Left lobe of liver (tissue), 2 donors: Measurements from ENCODE around the gene ATP6V0A1. TPM values are rescaled to one million over a fixed set of nuclear protein-coding genes. Genes with fewer than 3 reads are reported as not detected.
"Not testable (repeated sequence)": the region's sequence is repeated elsewhere in the genome, so short reads cannot be mapped to it uniquely, and the experiment has no call there.

ENCODE experiments used
- ATAC-seq: fragments of 200-7000 bp; cut with Tn5 transposase; one replicate; pipeline ENCODE4 v1.9.1; 2020; ENCODE audit warnings: mild to moderate bottlenecking, moderate library complexity
- DNase-seq: peaks from one replicate; pipeline ENCODE4 v3.0.0-alpha.2; 2020; ENCODE audit warnings: low spot score
- total RNA-seq: library from RNA; stranded (reverse); gene quantifications from one replicate; pipeline ENCODE4 v1.2.1, GENCODE V29; 2021
- donor health status: DM: no; HTN: no; CAD: no; lungs with moderate emphysema.
- donor health status: DM: no; HTN: yes; CAD: no.

Gene ATP6V0A1
- total RNA-seq, 1 donor from 2014 or later = 42.8 TPM

DNA sequence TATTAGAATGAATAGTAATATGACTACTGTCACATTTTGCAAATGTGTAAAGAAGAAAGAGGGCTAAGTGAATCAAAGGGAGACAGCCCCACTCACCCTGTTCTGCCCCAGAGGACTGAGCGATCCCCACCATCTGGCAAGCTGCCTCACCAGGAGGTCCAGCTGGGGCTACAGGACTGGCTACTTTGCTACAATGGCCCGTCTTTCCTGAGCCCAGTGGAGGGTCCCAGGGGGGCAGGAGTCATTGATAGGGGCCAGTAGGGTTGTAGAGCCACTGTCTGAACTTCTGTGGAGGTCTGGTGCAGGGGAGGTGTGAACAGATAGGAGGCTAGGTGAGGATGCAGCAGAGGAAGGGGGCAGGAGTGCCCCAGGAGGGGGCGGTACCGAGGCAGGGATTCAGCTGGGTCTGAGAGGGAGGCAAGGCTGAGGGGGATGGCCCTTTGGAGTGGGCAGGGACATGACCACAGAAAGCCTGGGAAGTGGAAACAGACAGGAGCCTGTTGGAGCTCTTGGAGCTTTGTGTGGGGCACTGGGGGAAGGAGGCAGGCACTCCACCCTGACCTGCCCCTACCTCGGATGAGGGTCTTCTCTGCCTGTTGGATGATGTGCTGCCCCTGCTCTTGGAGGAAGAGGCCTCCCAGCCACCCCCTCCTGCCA is 97.4 kb downstream of the ATP6V0A1 start:
- not testable (repeated sequence) for ATAC-seq, DNase-seq

GRCh38 chr17:42559075-42559474 is 100.4 kb downstream of the ATP6V0A1 start:
- DNase-seq = no peak
- no peak for ATAC-seq

- ATAC-seq (no peak), DNase-seq (no peak)
Observed at GRCh38 chr17:42560246-42560645, 101.6 kb downstream of the ATP6V0A1 start.

DNA sequence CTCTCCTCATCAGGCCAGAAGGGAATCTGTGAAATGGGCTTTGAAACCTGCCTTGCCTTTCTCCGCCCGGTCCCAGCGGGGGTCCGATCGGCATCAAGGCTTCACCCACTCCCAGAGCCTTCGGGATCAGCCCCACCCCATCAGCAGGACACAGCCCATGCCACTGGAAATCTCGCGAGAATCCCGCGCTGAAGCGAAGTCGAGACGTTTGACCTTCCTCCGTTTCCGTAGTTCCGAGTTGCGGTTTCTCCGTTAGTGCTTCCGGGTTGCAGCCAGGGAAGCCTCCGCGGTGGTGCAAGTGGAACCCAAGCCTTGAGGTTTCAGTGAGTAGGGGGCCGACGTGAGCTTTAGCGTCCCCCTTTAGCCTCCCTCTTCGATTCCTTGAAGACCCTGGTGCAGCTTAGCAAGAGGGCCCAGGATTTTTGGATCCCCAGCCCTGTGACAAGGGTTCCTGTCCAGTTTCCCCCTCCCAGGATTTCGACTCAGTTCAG is 103.3 kb downstream of the ATP6V0A1 start, which contains the start of gene COASY:
Gene COASY (plus strand): TSS at position 252 of the 491 bp plus-strand sequence. CDS start 475 bp downstream, outside the sequence.
- peak; percentile 96 for DNase-seq
- ATAC-seq = peak; percentile 67

DNA sequence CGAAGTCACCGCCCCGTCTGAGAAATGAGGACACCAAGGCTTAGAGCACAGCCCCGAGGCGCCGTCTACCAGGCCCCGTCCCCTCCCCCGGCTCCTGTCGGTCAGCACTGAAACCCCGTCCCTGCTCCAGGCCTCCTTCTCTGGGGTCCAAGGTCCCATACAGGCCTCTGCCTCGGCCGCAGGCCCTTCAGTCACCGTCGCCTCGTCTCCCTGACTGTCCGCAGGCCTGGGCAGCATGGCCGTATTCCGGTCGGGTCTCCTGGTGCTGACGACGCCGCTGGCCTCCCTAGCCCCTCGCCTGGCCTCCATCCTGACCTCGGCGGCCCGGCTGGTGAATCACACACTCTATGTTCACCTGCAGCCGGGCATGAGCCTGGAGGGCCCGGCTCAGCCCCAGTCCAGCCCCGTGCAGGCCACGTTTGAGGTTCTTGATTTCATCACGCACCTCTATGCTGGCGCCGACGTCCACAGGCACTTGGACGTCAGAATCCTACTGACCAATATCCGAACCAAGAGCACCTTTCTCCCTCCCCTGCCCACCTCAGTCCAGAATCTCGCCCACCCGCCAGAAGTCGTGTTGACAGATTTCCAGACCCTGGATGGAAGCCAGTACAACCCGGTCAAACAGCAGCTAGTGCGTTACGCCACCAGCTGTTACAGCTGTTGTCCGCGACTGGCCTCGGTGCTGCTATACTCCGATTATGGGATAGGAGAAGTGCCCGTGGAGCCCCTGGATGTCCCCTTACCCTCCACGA is 103.9 kb downstream of the ATP6V0A1 start:
- peak; percentile 6 for ATAC-seq
- no peak for DNase-seq

DNA sequence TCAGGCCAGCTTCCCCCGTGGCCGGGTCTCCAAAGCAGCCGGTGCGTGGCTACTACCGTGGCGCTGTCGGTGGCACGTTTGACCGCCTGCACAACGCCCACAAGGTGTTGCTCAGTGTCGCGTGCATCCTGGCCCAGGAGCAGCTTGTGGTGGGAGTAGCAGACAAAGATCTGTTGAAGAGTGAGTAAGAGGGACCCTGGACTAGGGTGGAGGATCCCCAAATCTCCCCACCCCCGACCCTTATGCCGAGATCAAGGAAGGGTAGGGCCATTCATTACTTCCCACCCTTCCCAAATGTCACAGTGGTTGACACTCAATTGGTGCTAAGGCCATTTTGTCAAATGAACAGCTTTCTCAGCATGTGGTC is 104.4 kb downstream of the ATP6V0A1 start:
- ATAC-seq (no peak), DNase-seq (no peak)

GRCh38 chr17:42563543-42563942 is 104.9 kb downstream of the ATP6V0A1 start:
- DNase-seq (no peak), ATAC-seq (no peak)

GRCh38 chr17:42563950-42564349 is 105.3 kb downstream of the ATP6V0A1 start:
- no peak for ATAC-seq

DNA sequence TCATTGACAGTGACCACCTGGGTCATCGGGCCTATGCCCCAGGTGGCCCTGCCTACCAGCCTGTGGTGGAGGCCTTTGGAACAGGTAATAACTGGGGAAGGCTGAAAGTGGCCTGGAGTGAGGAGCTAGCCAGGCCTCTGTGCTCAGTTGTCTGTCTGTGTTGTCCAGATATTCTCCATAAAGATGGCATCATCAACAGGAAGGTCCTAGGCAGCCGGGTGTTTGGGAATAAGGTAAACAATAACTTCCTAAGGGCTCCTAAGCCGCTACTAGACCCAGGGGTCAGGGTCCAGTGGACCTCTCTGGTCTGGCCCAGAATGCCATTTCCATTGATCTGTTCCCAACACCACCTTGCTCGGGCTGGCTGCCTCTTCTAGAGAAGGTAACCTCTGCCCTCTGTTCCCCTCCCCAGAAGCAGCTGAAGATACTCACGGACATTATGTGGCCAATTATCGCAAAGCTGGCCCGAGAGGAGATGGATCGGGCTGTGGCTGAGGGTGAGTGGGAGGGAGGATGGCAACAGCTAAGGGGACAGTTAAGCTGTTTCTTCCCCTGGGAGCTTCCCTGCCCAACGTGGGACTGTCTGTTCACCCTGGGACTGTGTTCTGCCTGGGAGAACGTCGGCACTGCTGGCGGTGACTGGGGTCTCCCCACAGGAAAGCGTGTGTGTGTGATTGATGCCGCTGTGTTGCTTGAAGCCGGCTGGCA is 106.3 kb downstream of the ATP6V0A1 start:
- DNase-seq = peak; percentile 77

More at GRCh38 chr17:42563950-42564349, 105.3 kb downstream of the ATP6V0A1 start:
- no peak for DNase-seq

DNA sequence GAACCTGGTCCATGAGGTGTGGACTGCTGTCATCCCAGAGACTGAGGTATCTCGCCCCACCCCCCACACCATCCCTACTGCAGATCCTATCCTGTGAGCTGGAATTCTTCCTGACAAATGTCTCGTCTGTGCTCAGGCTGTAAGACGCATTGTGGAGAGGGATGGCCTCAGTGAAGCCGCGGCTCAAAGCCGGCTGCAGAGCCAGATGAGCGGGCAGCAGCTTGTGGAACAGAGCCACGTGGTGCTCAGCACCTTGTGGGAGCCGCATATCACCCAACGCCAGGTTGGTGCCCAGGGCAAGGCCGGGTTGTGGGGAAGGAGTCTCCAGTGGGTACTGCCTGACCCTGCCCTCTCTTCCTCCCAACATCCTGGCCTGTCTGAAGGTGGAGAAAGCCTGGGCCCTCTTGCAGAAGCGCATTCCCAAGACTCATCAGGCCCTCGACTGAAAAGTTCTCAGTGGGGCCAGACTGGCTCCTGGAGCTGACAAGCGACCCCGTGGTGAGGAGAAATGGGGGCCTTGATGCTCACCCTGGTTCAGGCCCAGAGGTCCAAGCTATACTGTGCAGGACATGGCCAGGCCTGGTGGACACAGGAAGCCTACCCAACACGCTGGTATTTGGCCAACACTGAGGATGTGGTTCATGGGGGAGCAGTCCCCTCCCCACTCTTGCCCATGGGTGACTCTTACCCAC is 107.0 kb downstream of the ATP6V0A1 start:
- no peak for DNase-seq

More for the DNA sequence above, 106.3 kb downstream of the ATP6V0A1 start:
- peak; percentile 18 for ATAC-seq

GRCh38 chr17:42566215-42566882 is 107.7 kb downstream of the ATP6V0A1 start:
- DNase-seq (no peak), ATAC-seq (peak; percentile 18)

More for the DNA sequence above, 107.0 kb downstream of the ATP6V0A1 start:
- no peak for ATAC-seq

GRCh38 chr17:42566883-42567573 is 108.3 kb downstream of the ATP6V0A1 start, which contains the start of gene MLX:
MLX (plus strand) TSS chr17:42567100; CDS start chr17:42567125, 25 bp downstream.
- DNase-seq = peak; percentile 97
- ATAC-seq = peak; percentile 68

- ATAC-seq = no peak
- no peak for DNase-seq
Observed at GRCh38 chr17:42568341-42569111, 109.8 kb downstream of the ATP6V0A1 start.

GRCh38 chr17:42571435-42572225 is 113.0 kb downstream of the ATP6V0A1 start:
- peak; percentile 71 for DNase-seq
- ATAC-seq = peak; percentile 26
